NCI-H2196 (cell line): ENCODE data around the gene PWP2.
"Not testable (repeated sequence)": the region's sequence is repeated elsewhere in the genome, so short reads cannot be mapped to it uniquely, and the experiment has no call there.

Experiments
- DNase-seq: peaks from one replicate; lab custom pipeline; 2025; ENCODE audit not compliant: unreplicated experiment; lab: John Stamatoyannopoulos, UW

PWP2 gene

DNA sequence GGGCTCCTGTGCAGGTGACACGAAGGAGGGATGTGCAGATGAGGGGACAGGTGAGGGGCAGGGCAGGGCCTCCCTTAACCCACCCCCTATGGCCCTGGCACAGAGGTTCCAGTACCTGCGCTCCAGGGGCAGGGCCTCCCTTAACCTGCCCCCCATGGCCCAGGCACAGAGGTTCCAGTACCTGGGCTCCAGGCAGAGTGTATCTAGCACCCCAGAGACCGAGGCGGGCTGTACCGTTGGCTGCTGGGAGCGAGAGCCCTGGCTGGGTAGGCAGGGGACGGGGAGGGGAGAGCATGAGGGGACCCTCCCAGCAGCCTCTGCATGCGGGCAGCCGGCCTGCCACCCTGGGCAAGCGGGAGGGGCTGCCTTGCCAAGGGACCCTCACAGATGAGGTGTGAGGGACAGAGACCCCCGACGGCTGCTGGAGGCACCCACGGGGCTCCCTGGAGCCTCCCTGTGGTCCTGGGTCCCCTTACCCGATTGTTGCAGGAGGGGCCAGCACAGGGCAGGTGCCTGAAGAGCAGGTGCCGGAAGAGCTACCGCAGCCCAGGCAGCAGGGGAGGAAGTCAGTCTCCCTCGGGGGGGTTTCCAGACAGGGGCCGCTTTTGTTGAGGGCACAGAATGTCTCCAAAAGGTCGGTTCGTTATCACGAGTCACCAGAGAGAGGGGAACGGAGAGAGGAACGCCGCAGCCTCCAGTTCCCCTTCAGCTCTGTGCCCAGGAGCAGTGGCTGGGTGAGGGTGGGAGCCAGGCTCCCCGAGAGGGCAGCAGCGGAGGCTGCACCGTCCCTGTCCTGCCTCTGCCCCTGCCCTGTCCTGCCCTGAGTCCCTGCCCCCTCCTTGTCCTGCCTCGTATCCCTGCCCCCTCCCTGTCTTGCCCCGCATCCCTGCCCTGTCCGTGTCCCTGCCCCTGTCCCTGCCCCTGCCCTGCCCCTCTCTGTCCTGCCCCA lies 52.4 kb downstream of the PWP2 start:
- not testable (repeated sequence) for DNase-seq

- not testable (repeated sequence) for DNase-seq
Measured at GRCh38 chr21:44160298-44160672, 53.1 kb downstream of the PWP2 start.

DNA sequence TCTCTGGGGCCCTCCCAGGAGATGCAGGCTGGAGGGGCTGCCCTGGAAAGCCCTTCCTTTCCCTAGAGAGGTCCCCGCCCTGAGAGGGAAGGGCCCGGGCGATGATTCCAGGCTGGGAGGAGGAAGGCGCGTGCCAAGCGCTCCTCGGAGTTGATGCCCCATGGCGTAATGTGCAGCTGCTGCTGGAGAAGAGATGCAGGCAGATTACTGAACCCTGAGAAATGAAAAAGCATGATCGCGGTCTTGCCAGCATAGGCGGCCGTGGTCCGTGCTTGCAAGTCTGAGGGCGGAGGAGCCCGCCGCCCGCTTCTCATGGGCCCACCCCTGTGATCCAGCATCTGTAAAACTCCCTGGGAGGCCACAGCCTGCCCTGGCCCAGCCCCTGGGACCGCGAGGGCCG lies 53.6 kb downstream of the PWP2 start:
- DNase-seq: not testable (repeated sequence)

- DNase-seq: not testable (repeated sequence)
Measured at GRCh38 chr21:44163167-44163653, 56.0 kb downstream of the PWP2 start.

- not testable (repeated sequence) for DNase-seq
Measured at GRCh38 chr21:44165933-44166332, 58.7 kb downstream of the PWP2 start.

DNA sequence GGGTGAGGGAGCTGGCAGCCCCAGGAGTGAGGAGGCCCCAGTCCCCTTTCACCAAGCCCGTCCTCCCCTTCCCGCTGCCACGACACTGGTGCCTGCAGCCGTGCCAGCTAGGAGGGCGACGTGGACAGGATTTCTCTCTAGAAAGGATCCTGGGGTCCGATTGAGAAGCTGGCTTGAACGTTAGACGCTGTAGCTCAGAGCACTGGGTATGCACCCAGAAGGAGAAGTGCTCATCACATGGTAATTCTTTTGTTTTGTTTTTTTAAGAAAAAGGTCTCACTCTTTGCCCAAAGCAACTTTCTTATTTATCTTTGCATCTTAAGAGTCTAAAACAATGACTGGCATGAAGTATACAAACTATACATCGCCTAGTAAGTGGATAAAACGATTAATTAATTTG lies 60.3 kb downstream of the PWP2 start:
- not testable (repeated sequence) for DNase-seq

DNA sequence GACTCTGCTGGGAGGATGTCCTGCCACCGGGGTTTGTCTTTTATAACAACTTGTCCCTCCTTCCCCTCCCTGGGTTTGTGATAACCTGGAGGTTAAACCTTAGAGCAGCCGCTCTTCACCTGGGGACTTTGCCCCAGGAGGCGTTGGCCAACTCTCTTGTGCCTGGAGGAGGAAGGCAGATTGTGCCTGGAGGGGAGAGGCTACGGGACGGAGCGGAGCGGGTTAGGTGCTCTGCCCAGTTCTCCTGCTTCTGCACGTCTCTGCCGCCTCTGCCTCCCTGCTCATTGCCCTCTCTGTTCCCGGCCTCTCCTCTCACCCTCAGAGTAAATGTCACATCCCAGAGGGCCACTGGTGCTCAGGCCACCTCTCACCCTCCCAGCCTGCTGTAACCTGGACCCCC lies 63.1 kb downstream of the PWP2 start:
- not testable (repeated sequence) for DNase-seq

DNA sequence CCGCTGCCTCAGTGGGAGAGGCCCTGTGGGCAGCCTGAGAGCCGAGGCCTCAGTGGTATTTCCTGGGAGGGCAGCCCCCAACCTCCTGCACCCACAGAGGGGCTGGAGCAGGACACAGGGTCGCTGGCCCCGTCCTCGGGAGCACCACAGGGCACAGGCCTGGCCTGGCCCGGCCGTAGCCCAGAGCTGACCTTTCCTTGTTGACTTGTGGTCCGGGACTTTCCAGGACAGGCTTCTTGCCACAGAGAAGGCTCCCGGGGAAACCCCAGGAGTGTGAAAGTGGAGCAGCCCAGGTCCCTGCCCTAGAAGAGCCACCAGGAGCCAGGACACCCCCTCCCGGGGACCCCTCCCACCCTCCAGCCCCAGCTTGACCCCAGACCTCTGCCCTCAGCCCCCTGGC lies 63.7 kb downstream of the PWP2 start:
- not testable (repeated sequence) for DNase-seq

GRCh38 chr21:44171962-44172572 lies 64.9 kb downstream of the PWP2 start:
- not testable (repeated sequence) for DNase-seq

- DNase-seq: not testable (repeated sequence)
Measured at GRCh38 chr21:44172741-44173140, 65.5 kb downstream of the PWP2 start.

GRCh38 chr21:44175189-44175588 lies 68.0 kb downstream of the PWP2 start:
- DNase-seq: not testable (repeated sequence)

- DNase-seq: not testable (repeated sequence)
Measured at GRCh38 chr21:44176127-44176526, 68.9 kb downstream of the PWP2 start.
